HepG2 (cell line): ENCODE results near the gene LRRN2. TPM values are rescaled to one million over a fixed set of nuclear protein-coding genes. Genes with fewer than 3 reads are reported as not detected.

Source experiments
- ATAC-seq: fragments of 200-7000 bp; cut with Tn5 transposase; 3 replicates; pipeline ENCODE4 v1.9.1; 2020; ENCODE audit warnings: mild to moderate bottlenecking, moderate library complexity
- BruUV-seq: library from RNA; stranded (reverse); fragments of 400-500 nt; replicated peaks from 2 replicates; lab custom pipeline; 2021; lab: Mats Ljungman, UMichigan
- CTCF ChIA-PET: fragments of 300-600 bp; formaldehyde crosslinking; extraction: SDS; loops from one replicate; lab custom pipeline; 2021; ENCODE audit warnings: low total read pairs, inconsistent platforms, low intra/inter-chr PET ratio; lab: Yijun Ruan, JAX
- POLR2A ChIA-PET: fragments of 350-600 bp; sonication (Branson Sonifier 250); formaldehyde crosslinking; loops from one replicate; lab custom pipeline; 2020; ENCODE audit warnings: antibody characterized with exemption, inconsistent platforms; lab: Yijun Ruan, JAX
- DNase-seq: peaks from one replicate; pipeline ENCODE4 v3.0.0-alpha.2; 2015; ENCODE audit warnings: low spot score
- FAIRE-seq: peaks from 3 replicates; lab custom pipeline; 2011; peaks lifted over from hg19 to GRCh38; lab: Jason Lieb, UNC
- H2AFZ ChIP-seq: one replicate; pipeline ENCODE4 v1.6.1; 2011; ENCODE audit warnings: low read length, inconsistent platforms
- H3K27ac ChIP-seq: fragments of 300-600 bp; 3 replicates; pipeline ENCODE4 v1.8.0; 2011; ENCODE audit warnings: mixed run types, mild to moderate bottlenecking, mixed read lengths, low read length, inconsistent platforms; ENCODE audit not compliant: insufficient read depth; ENCODE audit errors: extremely low read length
- H3K27me3 ChIP-seq, 2 experiments: fragments of 200-600 bp in 1 of 2; 2 replicates in 1 of 2; 3 replicates in 1 of 2; pipeline versions ENCODE4 v1.6.0 to v1.8.0; 2011; ENCODE audit warnings: low read length in 2 of 2, mild to moderate bottlenecking in 2 of 2, moderate library complexity in 2 of 2, inconsistent platforms in 1 of 2; ENCODE audit not compliant: insufficient read depth in 2 of 2, control insufficient read depth in 1 of 2
- H3K36me3 ChIP-seq, 2 experiments: fragments of 200-600 bp in 1 of 2; replicated peaks in 1 of 2; 2 replicates in 1 of 2; 3 replicates in 1 of 2; pipeline versions ENCODE4 v1.5.1 to v1.8.0; 2011; ENCODE audit warnings: low read length in 2 of 2, inconsistent platforms in 1 of 2; ENCODE audit not compliant: insufficient read depth in 2 of 2, control insufficient read depth in 1 of 2
- H3K4me1 ChIP-seq: 2 replicates; pipeline ENCODE4 v1.5.1; 2012; ENCODE audit warnings: low read length, inconsistent platforms; ENCODE audit not compliant: insufficient read depth
- H3K4me2 ChIP-seq: 2 replicates; pipeline ENCODE4 v1.6.0; 2011; ENCODE audit warnings: low read depth, low read length, inconsistent platforms
- H3K4me3 ChIP-seq, 3 experiments: fragments of 200-600 bp in 1 of 3; sonication (generic), shearing (Covaris generic) in 1 of 3; replicated peaks in 1 of 3; 2 replicates each; pipeline ENCODE4 v1.5.1; 2011 to 2016; ENCODE audit warnings: low read length in 3 of 3, inconsistent platforms in 2 of 3, low read depth in 2 of 3, mild to moderate bottlenecking in 2 of 3, control low read depth in 1 of 3, mixed read lengths in 1 of 3; ENCODE audit not compliant: insufficient read depth in 1 of 3
- H3K79me2 ChIP-seq: one replicate; pipeline ENCODE4 v1.6.1; 2011; ENCODE audit warnings: low read length, inconsistent platforms; ENCODE audit not compliant: insufficient read depth
- H3K9ac ChIP-seq: 2 replicates; pipeline ENCODE4 v1.6.0; 2011; ENCODE audit warnings: mild to moderate bottlenecking, low read depth, low read length, inconsistent platforms; ENCODE audit not compliant: insufficient read depth
- H3K9me3 ChIP-seq: 2 replicates; pipeline ENCODE4 v1.5.1; 2012; ENCODE audit warnings: mild to moderate bottlenecking, low read length
- H4K20me1 ChIP-seq: 2 replicates; pipeline ENCODE4 v1.6.0; 2011; ENCODE audit warnings: inconsistent platforms, mild to moderate bottlenecking, low read length, moderate library complexity; ENCODE audit not compliant: insufficient read depth
- CENPT ChIP-seq: sonication (generic); formaldehyde crosslinking; IDR thresholded peaks from 2 replicates; pipeline ENCODE4 v1.8.0; 2022; ENCODE audit warnings: low read depth, mild to moderate bottlenecking, moderate library complexity, missing genetic modification reagents
- EHMT2 ChIP-seq: fragments of 200-600 bp; sonication (generic); IDR thresholded peaks from 2 replicates; pipeline ENCODE4 v1.7.0; 2017; ENCODE audit warnings: antibody characterized with exemption, low read depth, low read length, borderline replicate concordance
- ETV5 ChIP-seq: IDR thresholded peaks from 2 replicates; pipeline ENCODE4 v1.6.1; 2018; ENCODE audit warnings: missing biosample characterization, missing genetic modification reagents, inconsistent platforms, borderline replicate concordance
- GABPB1 ChIP-seq: IDR thresholded peaks from 2 replicates; pipeline ENCODE4 v1.6.1; 2016; ENCODE audit warnings: mild to moderate bottlenecking, missing genetic modification reagents, moderate library complexity, missing compliant biosample characterization
- GMEB2 ChIP-seq: IDR thresholded peaks from 2 replicates; pipeline ENCODE4 v1.6.1; 2016; ENCODE audit warnings: missing biosample characterization, missing genetic modification reagents, low read depth
- POLR2AphosphoS5 ChIP-seq: IDR thresholded peaks from 2 replicates; pipeline ENCODE4 v1.6.1; 2012; ENCODE audit warnings: low read depth, low read length
- RBFOX2 ChIP-seq: fragments of 200-400 bp; formaldehyde crosslinking; IDR thresholded peaks from 2 replicates; pipeline ENCODE4 v1.6.1; 2017; ENCODE audit warnings: low read depth, mild to moderate bottlenecking, low read length
- TAF1 ChIP-seq: sonication (generic); formaldehyde crosslinking; IDR thresholded peaks from 2 replicates; pipeline ENCODE4 v1.4.0; 2020; ENCODE audit warnings: missing genetic modification reagents
- ZNF260 ChIP-seq: sonication (generic); formaldehyde crosslinking; IDR thresholded peaks from 2 replicates; pipeline ENCODE4 v1.4.0; 2020; ENCODE audit warnings: missing genetic modification reagents, low read depth, mild to moderate bottlenecking, borderline replicate concordance
- ZNF382 ChIP-seq: sonication (generic); formaldehyde crosslinking; IDR thresholded peaks from 2 replicates; pipeline ENCODE4 v1.5.0; 2020; ENCODE audit warnings: missing genetic modification reagents, mild to moderate bottlenecking, borderline replicate concordance
- WGBS: methylation state at CpG from one replicate; pipeline ENCODE4 v1.1.6; 2017; ENCODE audit warnings: low lambda C conversion rate; 5-methylcytosine and 5-hydroxymethylcytosine counted together
- in situ Hi-C: cut with HindIII; loops from 2 replicates; pipeline ENCODE4 v1.10.0; 2017; ENCODE audit warnings: low pct_unique_long_range_greater_than_20kb; ENCODE audit not compliant: extremely low pct_ligation_motif_present
- intact Hi-C: fragments of 100-400 bp; cut with micrococcal nuclease; formaldehyde crosslinking; loops from one replicate; pipeline ENCODE4 v1.10.0; 2022; ENCODE audit not compliant: unreplicated experiment
- polyA plus RNA-seq, 8 experiments: library from polyadenylated mRNA; depleted of rRNA in 3 of 8; stranded (reverse) in 7 of 8; unstranded in 1 of 8; fragments of >200 nt; fragmentation: Illumina TruSeq in 4 of 8; extraction: Trizol in 4 of 8; gene quantifications; 2 replicates each; pipeline versions ENCODE4 v1.2.1 to v1.2.3, GENCODE V29; 2011 to 2016; ENCODE audit warnings: low read depth in 4 of 8, missing spikeins in 1 of 8, mixed read lengths in 1 of 8; ENCODE audit not compliant: insufficient read depth in 1 of 8
- total RNA-seq, 5 experiments: library from RNA; depleted of rRNA; stranded (reverse); fragments of >200 nt; fragmentation: Illumina TruSeq; extraction: Trizol; gene quantifications; 2 replicates each; pipeline ENCODE4 v1.2.3, GENCODE V29; 2016; ENCODE audit warnings: low read depth in 1 of 5
- TF ChIP-seq, protein P1 (sequence below): sonication (generic); formaldehyde crosslinking; IDR thresholded peaks from 2 replicates; pipeline ENCODE4 v1.4.0; 2020; ENCODE audit warnings: missing genetic modification reagents
- TF ChIP-seq, protein P2 (sequence below): sonication (generic); formaldehyde crosslinking; IDR thresholded peaks from 2 replicates; pipeline ENCODE4 v1.4.0; 2020; ENCODE audit warnings: missing genetic modification reagents, borderline replicate concordance

Gene LRRN2
- total and polyA plus RNA-seq, 2 of the 13 experiments (the other 11 are each of a cell fraction or from before 2014, with no cell fraction given) = not detected

DNA sequence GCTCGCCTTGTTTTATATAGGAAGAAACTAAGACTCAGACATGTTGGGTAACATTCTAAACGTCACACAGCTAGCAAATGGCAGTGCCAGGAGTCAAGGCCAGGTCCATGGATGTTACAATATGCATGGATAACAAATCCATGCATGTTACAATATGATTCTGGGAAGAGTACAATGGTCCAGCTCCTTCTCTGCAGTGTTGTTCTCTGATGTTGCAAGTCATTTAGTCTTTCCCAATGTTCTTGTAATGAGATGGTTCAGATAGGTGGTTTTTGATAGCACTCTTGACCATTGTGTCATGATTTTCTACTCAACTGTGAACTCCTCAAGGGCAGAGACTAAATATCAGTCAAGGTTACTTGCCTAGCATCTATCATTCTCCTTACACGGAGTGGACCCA lies 15.7 kb upstream of the LRRN2 start:
- Histone ChIP-seq H4K20me1 (no peaks in the 10 kb centered on the region), H3K27me3 (peaks cover 0 to 13% of the 10 kb centered on the region in 2 experiments; a peak in 1 of 5 replicates), H3K4me1 (no peaks in the 10 kb centered on the region), H2AFZ (no peak overlapping the region), H3K79me2 (no peaks in the 10 kb centered on the region), H3K9me3 (no peaks in the 10 kb centered on the region), H3K9ac (no peak overlapping the region), H3K27ac (no peak overlapping the region), H3K36me3 (no peaks in the 10 kb centered on the region), H3K4me3 (no peak overlapping the region), H3K4me2 (no peak overlapping the region)
- no peak for FAIRE-seq
- POLR2A ChIA-PET = no interaction called here
- no peak for TF ChIP-seq POLR2AphosphoS5
- TF ChIP-seq CENPT (CRISPR knock-in tag) = no peak
- TF ChIP-seq, protein P1, sequence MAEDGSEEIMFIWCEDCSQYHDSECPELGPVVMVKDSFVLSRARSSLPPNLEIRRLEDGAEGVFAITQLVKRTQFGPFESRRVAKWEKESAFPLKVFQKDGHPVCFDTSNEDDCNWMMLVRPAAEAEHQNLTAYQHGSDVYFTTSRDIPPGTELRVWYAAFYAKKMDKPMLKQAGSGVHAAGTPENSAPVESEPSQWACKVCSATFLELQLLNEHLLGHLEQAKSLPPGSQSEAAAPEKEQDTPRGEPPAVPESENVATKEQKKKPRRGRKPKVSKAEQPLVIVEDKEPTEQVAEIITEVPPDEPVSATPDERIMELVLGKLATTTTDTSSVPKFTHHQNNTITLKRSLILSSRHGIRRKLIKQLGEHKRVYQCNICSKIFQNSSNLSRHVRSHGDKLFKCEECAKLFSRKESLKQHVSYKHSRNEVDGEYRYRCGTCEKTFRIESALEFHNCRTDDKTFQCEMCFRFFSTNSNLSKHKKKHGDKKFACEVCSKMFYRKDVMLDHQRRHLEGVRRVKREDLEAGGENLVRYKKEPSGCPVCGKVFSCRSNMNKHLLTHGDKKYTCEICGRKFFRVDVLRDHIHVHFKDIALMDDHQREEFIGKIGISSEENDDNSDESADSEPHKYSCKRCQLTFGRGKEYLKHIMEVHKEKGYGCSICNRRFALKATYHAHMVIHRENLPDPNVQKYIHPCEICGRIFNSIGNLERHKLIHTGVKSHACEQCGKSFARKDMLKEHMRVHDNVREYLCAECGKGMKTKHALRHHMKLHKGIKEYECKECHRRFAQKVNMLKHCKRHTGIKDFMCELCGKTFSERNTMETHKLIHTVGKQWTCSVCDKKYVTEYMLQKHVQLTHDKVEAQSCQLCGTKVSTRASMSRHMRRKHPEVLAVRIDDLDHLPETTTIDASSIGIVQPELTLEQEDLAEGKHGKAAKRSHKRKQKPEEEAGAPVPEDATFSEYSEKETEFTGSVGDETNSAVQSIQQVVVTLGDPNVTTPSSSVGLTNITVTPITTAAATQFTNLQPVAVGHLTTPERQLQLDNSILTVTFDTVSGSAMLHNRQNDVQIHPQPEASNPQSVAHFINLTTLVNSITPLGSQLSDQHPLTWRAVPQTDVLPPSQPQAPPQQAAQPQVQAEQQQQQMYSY (CRISPR knock-in tag) = no peak
- TF ChIP-seq ZNF260 (CRISPR knock-in tag) = no peak
- TF ChIP-seq GABPB1 (CRISPR knock-in tag) = no peak
- TF ChIP-seq ETV5 (CRISPR knock-in tag) = no peak
- no peak for TF ChIP-seq GMEB2 (CRISPR knock-in tag)
- TF ChIP-seq TAF1 = no peak
- TF ChIP-seq, protein P2, sequence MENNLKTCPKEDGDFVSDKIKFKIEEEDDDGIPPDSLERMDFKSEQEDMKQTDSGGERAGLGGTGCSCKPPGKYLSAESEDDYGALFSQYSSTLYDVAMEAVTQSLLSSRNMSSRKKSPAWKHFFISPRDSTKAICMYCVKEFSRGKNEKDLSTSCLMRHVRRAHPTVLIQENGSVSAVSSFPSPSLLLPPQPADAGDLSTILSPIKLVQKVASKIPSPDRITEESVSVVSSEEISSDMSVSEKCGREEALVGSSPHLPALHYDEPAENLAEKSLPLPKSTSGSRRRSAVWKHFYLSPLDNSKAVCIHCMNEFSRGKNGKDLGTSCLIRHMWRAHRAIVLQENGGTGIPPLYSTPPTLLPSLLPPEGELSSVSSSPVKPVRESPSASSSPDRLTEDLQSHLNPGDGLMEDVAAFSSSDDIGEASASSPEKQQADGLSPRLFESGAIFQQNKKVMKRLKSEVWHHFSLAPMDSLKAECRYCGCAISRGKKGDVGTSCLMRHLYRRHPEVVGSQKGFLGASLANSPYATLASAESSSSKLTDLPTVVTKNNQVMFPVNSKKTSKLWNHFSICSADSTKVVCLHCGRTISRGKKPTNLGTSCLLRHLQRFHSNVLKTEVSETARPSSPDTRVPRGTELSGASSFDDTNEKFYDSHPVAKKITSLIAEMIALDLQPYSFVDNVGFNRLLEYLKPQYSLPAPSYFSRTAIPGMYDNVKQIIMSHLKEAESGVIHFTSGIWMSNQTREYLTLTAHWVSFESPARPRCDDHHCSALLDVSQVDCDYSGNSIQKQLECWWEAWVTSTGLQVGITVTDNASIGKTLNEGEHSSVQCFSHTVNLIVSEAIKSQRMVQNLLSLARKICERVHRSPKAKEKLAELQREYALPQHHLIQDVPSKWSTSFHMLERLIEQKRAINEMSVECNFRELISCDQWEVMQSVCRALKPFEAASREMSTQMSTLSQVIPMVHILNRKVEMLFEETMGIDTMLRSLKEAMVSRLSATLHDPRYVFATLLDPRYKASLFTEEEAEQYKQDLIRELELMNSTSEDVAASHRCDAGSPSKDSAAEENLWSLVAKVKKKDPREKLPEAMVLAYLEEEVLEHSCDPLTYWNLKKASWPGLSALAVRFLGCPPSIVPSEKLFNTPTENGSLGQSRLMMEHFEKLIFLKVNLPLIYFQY (CRISPR knock-in tag) = no peak
- no peak for TF ChIP-seq EHMT2
- no peak for TF ChIP-seq ZNF382 (CRISPR knock-in tag)
- TF ChIP-seq RBFOX2 = no peak
- intact Hi-C loops = no loop called here
- DNase-seq = no peak
- CTCF ChIA-PET = no interaction called here
- no TSS peak for BruUV-seq
- ATAC-seq = no peak
- in situ Hi-C loops = no loop called here
- WGBS = 33% methylated on average over 3 of the region's 3 CpGs
